GM19193 (cell line): ENCODE measurements around the gene IL36B.

Source experiments
- POLR2A ChIP-seq: IDR thresholded peaks from 4 replicates; pipeline ENCODE4 v1.6.1; 2011; ENCODE audit not compliant: insufficient read depth, insufficient read length; ENCODE audit errors: extremely low read depth

The IL36B gene

DNA sequence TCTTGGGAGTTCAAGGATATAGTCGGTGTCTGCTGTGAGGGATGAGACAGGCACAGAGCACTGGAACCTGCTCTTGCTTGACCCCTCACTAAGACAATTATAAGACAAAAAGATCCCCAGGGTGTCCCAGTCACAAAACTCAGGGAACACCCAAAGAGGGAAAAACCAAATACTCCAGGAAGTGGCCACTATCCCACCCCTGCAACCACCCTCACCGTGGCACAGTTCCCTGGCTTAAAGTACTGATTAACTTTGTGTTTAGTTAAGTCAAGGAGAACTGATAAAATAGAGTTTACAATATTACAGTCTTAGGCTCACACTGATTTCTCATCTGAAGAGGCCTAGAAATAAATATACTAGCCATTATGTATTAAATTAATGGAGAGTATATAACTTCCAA lies 13.5 kb downstream of the IL36B start:
- no peak for TF ChIP-seq POLR2A

- TF ChIP-seq POLR2A = no peak
Measured at GRCh38 chr2:113038291-113038690, 14.4 kb downstream of the IL36B start.

- no peak for TF ChIP-seq POLR2A
Measured at GRCh38 chr2:113036763-113037162, 15.9 kb downstream of the IL36B start.

- TF ChIP-seq POLR2A = no peak
Measured at GRCh38 chr2:113034016-113034415, 18.7 kb downstream of the IL36B start.

GRCh38 chr2:113032737-113033136 lies 19.9 kb downstream of the IL36B start:
- no peak for TF ChIP-seq POLR2A

DNA sequence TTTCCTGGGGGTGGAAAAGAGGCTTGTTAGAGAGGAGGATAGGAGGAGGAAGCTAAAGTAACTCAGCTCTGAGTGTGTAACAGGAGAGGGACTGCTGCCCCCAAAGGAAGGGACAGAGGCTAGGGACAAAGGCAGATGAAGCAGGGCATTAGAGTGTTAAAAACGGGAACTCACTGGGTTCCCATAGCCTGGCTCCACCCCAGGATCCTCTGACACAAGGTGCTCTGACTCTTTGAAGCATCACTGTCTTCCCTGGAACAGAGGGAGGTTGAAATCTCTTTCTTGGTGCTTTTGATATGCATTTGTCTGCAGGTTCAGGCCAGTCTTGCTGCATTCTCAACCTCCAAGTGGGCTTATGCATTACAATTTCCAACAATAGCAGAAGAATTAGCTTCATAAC lies 24.6 kb downstream of the IL36B start:
- no peak for TF ChIP-seq POLR2A

DNA sequence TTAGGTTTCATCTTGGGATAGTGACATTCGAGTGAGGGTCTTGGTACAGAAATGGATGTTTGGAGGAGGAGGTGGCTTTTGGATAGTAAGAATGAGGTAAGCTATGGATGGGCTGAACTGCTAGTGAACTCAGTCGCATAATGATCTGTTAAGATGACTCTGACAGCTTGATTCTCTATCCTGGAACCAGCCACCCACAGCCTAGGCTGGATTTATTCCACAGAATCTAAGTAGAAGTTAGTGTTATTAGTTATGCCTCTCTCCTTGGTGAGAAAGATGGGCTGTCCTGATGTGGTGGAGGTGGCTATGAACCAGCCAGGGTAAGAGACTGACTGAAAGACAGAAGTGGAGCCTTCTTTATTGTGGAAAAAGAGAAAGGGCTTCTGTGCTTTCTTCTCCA lies 25.0 kb downstream of the IL36B start:
- no peak for TF ChIP-seq POLR2A

DNA sequence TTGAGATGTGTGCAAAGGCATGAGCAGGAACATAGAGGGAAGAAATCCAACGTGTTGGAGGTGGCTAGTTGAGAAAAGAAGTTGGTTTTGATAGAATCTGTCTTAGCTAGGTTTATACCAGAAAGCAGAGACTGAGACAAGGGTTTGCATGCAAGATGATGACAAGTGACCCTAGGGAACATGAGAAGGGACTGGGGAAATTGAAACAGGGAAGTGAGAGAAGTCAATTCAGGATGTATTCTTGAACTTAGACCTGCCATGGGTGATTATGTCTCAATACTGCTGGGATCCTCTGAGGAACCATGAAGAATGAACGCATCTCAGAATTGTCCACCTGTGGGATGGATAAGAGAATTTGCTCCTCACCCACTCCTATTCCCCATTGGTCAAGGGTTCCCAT lies 26.9 kb downstream of the IL36B start:
- TF ChIP-seq POLR2A = no peak

GRCh38 chr2:113024764-113025163 lies 27.9 kb downstream of the IL36B start:
- no peak for TF ChIP-seq POLR2A

GRCh38 chr2:113021312-113021711 lies 31.4 kb downstream of the IL36B start:
- TF ChIP-seq POLR2A = no peak

GRCh38 chr2:113018509-113018908 lies 34.2 kb downstream of the IL36B start:
- TF ChIP-seq POLR2A = no peak

DNA sequence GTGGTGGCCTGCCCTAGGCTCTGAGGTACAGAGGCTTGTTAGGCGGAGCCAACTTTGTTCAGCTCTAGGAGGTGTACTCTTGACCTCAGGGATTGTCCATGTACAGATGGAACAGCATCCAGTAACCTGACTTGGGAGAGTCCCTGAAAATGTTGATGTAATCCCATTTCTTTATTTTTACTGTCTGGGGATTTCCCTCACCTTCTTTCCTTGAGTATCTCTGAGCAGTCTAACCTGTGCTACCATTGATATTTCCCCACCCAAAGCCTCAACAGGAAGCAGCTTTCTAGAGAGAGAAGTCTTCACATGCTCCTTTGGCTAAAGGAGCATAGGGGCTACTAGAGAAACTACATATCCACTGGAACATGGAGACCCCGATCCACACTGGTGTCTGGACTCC lies 37.0 kb downstream of the IL36B start:
- TF ChIP-seq POLR2A = no peak

DNA sequence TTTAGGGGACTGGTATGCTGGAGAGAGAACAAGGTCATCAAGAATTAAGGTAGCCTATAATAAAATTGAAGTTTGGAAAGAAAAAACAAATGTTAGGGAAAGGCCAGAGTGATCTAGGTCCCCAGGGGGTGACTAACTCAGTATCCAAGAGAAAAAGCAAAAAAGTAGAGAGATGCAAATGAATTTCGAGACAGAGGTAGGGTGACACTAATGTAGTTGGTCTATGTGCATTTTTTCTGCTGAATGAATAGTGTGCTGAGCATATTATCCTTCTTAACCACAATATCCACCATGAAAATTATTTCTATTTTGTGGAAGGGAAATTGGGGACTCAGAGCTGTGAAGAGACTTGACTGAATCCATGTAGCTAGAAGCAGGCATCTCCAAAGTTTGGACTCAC lies 37.6 kb downstream of the IL36B start:
- no peak for TF ChIP-seq POLR2A

DNA sequence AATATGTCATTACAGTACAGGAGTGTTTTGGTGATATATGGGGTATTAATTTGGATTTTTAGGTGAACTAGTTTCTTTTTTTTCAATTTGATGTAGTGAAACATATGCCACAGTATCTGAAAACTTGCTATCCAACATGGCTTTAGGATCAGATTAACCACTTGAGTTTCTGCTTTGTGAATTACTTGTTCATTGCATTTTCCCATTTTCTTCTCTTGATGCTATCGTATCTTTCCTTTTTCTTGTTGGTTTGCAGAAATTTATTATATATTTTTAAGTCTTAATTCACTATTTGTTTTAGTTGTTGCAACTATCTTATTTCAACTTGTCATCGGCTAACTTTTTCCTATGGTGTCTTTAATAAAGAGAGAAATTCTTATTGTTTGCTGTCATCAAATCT lies 38.6 kb downstream of the IL36B start:
- TF ChIP-seq POLR2A = no peak

DNA sequence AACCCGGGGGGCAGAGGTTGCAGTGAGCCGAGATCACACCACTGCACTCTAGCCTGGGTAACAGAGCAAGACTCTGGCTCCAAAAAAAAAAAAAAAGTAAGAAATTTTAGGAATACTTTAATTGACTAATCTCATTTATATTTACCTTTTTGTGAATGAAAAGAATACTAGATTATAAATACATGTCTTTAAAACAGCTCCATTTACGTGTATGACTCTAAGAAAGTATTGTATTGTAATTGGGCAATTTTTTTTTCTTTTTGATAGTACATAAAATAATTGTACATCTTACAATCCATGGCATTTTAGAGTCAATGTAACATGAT lies 39.4 kb downstream of the IL36B start:
- no peak for TF ChIP-seq POLR2A

GRCh38 chr2:113012436-113013335 lies 40.0 kb downstream of the IL36B start:
- TF ChIP-seq POLR2A = no peak

- TF ChIP-seq POLR2A = no peak
Measured at GRCh38 chr2:113011108-113011507, 41.6 kb downstream of the IL36B start.
